HG03025 (cell line): ENCODE data around the gene STMN3.

ENCODE experiments used
- ATAC-seq: cut with Tn5 transposase; IDR thresholded peaks from one replicate; pipeline ENCODE4 v1.9.1; 2021; ENCODE audit warnings: mild to moderate bottlenecking, moderate library complexity; ENCODE audit not compliant: unreplicated experiment, low FRiP score

The STMN3 gene

DNA sequence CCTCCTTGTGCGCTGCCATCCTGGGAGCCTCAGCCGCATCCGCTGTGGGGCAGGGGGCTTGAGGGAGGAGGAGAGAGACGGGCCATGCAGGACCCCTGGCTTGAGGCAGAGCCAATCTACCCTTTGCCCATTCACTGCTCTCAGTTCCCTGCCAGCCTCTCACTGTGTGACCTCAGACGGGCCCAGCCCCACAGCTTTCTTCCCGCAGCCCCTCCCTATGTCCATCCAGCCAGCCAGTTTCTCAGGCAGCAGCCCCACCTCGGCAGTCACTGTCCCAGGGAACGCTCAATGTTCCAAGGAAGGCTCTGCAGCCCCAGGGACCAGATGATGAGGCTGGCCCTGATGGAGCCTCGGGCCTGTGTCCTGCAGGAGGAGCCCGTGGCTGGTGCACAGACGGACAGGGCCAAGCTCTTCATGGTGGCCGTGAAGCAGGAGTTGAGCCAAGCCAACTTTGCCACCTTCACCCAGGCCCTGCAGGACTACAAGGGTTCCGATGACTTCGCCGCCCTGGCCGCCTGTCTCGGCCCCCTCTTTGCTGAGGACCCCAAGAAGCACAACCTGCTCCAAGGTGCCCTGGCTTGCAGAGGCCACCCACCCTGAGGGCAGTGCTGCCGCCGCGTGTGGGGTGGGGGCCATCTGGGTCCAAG is 39.3 kb upstream of the STMN3 start:
- no peak for ATAC-seq

DNA sequence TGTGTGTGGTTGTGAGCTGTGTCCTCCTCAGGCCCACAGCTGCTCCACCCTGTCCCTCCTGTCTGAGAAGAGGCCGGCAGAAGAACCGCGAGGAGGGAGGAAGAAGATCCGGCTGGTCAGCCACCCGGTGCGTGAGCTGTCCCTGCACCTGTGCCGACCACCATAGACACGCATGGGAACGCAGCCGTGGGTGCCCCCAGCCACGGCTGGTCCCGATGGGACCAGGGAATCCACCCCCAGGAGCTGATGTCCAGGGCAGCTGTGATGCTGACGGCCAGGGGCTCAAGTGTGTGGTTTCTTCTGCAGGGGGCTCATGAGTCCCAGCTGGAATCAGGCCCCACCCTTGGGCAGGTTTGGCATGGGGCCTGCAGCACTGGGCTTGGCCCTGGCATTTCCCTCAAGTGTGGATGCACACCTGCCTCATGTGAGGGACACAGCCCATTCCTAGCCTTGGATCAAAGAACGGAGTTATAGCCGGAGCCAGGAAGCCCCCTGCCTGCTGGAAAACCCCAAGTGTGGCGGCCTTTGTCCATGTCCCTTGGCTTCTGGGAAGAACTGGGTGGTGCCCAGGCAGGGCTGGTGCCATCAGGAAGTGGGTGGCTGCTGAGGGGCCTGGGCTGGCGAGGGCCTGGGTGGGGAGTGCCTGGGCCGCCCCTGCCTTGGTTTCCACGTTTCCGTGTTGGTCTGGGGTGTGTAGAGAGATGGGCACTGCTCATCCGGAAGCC is 38.6 kb upstream of the STMN3 start:
- no peak for ATAC-seq

DNA sequence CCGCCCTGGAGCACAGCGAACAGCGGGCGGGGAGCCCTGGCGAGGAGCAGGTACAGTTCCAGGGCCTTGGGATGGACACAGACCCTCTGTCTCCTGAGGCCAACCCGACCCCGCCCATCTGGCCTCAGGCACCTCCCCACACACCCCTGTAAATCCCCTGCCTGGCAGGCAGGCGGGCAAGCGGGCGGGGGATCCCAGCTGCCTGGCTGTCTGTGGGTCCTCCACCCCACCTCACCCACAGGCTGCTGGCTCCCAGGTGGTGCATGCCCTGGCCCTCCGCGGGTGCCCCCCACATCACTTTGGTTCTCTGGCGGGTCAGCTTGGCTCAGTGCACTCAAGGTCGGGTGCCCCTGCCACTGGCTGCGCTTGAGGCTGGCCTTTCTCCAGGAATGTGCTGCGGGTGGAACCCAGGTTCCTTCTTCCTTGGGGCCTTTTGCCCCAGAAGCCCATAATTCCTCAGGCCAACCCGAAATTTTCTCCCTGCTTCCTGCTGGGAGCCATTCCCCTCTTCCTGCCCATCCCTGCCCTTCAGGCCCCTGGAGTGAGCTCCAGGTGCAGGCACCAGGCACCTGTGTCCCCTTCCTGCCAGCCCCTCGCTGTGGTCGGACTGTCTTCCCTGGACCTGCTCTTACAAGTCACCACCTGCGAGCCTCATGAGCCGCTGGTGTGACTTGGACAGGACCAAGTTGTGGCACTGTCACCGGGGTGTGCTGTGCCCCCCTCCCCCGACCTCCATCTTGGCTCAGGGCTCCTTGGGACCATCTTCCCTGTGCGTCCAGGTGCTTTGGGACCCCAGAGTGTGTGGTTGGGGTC is 37.9 kb upstream of the STMN3 start:
- ATAC-seq: no peak

DNA sequence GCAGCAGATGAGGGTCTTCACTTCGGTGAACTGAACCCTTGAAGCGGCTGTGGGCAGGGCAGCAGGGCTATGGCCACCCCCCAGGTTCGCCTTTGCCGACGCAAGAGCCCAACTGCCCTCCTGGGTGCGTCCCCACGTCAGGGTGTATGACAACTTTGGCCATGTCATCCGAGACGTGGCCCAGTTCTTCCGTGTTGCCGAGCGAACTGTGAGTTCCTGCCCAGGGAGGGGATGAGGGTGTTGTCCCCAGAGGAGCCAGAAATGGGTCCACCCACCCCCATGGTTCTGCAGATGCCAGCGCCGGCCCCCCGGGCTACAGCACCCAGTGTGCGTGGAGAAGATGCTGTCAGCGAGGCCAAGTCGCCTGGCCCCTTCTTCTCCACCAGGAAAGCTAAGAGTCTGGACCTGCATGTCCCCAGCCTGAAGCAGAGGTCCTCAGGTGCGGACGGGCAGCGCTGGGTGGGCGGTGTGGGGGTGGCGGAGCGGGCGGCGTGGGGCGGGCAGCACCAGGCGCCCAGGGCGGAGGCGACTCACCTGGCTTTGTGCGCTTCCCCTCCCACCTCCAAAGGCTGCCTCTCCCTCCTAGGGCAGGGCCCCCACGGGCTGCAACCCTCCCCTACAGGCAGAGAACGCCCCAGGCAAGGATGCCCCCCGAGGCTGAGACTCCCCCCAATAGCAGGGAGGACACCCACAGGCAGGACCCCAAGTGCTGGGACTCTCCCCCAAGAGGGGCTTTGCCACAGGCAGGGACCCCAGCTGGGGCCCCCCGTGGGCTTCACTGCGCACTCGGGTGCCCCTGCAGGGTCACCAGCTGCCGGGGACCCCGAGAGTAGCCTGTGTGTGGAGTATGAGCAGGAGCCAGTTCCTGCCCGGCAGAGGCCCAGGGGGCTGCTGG is 37.0 kb upstream of the STMN3 start:
- ATAC-seq: no peak

DNA sequence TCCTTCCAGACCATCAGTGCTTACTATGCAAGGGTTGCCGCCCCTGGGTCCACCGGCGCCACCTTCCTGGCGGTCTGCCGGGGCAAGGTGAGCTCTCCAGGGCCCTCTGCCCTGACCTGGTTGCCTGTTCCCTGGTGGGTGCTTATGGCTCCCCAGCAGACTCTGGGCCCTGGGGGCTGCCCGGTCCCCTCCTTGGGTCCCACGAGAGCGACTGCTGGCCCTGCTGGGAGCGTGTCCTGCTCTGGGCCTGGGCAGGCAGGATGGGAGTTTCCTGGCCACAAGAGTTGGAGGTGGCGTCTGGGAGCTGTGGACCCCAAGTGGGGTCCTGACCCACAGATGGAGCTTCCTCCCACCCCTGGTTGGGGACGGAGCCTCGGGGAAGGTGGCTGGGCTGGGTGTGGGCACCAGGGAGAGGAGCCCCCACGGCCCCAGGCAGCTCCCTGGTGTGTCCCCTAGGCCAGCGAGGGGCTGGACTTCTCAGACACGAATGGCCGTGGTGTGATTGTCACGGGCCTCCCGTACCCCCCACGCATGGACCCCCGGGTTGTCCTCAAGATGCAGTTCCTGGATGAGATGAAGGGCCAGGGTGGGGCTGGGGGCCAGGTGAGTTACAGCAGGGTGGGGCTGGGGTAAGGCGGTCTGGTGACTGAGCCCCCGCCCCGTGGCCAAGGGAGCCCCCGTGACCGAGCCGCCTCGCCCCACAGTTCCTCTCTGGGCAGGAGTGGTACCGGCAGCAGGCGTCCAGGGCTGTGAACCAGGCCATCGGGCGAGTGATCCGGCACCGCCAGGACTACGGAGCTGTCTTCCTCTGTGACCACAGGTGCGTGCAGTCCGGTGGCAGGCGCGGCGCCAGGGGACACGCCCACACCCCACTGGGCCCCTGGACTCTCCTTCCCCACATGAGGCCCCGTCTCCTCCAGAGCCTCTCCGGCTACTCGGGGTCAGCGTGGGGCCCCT is 36.1 kb upstream of the STMN3 start:
- no peak for ATAC-seq

DNA sequence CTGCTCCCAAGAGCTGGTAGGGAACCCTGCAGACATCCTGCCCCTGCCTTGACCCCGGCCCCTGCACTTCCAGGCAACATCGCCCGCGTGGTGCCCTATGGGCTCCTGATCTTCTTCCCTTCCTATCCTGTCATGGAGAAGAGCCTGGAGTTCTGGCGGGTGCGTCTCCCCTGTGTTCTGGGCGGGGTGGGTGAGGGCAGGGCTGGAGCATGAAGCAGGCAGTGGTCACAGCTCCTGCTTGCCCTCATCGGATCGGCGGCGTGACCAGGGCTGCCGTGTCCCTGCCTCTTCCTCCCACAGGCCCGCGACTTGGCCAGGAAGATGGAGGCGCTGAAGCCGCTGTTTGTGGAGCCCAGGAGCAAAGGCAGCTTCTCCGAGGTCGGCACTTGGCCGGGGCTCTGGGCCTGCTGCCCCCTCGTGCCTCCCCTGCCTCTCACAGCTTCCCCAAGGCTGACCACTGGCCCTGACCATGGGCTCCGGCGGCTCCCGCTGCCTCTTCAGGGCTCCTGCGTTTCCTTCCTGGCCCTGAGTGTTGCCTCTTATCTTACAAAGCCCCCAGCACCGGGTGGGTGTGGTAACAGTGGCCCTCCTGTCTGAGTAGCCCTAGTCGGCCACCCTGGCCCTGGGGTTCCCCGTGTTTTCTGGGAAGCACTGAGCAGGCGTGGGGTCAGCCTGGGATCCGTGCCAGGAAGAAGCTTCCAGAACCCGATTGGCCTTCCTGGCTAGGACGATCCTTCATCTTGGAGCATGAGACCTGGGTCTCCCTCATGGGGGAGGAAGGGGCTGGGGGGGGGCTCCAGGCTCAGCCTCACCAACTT is 35.2 kb upstream of the STMN3 start:
- ATAC-seq: no peak

DNA sequence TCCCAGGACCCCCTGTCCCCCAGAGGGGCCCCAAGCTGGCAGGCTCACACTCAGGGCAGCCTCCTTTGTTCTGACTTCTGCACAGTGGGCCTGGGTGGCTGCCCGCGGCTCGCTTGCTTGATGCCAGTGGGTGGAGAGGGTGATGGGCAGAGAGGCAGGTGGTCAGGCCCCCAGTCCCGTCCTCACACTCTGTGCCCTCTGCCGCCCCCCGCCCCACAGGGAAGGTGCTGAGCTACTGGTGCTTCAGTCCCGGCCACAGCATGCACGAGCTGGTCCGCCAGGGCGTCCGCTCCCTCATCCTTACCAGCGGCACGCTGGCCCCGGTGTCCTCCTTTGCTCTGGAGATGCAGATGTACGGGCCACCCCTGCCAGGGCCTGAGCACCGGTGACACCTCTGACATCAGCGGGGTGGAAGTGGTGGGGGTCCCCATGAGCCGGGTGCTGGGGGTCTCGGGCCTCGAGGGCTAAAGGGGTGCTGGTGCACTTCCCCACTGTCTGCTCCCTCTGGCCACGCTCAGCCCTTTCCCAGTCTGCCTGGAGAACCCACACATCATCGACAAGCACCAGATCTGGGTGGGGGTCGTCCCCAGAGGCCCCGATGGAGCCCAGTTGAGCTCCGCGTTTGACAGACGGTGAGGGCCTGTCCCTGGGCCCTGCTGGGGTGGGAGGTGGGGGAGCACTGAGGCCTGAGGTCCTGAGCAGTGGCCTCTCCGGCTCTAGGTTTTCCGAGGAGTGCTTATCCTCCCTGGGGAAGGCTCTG is 34.4 kb upstream of the STMN3 start:
- ATAC-seq: no peak

DNA sequence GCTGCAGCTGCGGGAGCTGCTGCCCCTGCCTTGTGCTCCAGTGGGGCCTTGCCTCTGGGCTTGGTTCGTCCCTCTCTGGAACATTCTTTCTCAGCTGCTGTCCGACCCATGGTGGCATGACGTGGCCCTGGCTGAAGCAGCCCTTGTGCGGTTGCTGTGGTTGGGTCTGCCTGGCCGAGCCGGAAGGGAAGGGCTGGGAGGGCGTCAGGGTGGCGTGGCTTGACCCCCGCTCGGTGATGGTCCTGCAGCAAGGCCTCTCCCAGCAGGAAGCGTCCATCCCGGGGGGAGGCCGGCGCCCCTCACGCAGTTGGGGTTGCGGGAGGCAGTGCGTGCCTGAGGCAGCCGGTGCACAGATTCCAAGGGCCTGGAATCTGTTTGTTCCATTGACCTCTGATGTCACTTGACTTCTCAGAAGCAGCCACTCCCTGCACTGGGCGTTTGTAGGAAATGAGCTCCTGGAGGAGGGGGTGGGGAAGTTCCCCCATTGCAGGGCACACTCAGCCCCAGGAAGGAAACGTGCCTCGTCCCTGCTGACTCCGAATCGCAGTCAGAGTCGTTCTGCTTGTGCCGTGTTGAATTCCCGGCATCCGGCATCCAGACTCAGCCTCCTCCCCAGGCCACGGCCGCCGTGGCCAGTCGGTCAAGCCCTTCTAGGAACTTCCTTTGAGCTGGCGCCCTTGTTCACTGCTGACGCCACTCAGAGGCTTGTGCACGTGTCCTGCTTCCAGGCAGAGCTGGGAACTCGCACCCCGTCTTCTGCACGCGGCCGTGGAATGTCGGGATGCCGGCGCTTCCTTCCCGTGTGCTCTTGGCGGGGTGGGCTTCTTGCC is 33.5 kb upstream of the STMN3 start:
- ATAC-seq: no peak

DNA sequence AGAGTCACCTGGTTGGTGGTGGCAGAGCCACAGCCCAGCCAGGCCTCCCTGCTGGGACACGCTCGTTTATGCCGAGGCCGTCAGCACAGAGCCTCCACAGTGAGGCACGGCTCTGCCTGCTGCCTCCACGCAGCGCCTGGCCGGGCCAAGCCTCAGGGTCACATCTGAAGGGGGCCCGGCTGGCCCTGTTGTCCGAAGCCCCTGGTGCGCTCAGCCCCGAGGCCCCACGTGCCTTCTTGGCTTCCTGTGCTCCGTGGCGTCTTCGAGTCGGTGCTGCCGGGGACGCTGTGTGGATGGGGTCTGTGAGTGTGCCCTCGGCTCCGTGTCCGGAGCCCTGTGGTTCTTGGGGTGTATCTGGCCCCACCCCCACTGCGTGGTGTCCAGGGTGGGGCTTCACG is 32.9 kb upstream of the STMN3 start:
- ATAC-seq: no peak

DNA sequence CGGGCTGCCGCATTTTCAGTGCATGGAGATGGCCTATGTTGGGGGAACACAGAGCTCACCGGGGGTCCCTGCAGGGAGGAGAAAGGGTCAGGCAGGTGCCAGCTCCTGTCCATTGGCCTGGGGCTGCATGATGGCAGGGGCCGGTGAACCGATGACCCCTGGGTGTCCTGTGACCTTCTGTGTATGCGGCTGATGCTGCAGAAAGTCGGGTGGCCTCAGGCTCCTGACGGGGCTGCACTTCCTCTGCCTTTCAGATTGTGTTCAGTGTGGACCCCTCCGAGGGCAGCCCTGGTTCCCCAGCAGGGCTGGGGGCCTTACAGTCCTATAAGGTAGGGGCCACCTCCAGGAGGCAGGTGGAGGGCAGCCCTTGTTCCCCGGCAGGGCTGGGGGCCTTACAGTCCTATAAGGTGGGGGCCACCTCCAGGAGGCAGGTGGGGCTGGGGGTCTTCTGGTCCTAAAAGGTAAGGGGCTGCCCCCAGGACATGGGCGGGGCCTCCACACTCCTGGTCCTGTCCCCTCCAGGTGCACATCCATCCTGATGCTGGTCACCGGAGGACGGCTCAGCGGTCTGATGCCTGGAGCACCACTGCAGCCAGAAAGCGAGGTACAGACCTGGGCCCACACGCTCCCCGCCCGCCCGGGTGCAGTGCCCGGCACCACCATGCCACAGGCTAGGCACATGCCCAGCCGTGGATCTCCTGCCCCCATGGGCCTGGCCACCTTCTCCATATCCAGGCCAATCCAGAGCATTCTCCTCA is 32.2 kb upstream of the STMN3 start:
- no peak for ATAC-seq

DNA sequence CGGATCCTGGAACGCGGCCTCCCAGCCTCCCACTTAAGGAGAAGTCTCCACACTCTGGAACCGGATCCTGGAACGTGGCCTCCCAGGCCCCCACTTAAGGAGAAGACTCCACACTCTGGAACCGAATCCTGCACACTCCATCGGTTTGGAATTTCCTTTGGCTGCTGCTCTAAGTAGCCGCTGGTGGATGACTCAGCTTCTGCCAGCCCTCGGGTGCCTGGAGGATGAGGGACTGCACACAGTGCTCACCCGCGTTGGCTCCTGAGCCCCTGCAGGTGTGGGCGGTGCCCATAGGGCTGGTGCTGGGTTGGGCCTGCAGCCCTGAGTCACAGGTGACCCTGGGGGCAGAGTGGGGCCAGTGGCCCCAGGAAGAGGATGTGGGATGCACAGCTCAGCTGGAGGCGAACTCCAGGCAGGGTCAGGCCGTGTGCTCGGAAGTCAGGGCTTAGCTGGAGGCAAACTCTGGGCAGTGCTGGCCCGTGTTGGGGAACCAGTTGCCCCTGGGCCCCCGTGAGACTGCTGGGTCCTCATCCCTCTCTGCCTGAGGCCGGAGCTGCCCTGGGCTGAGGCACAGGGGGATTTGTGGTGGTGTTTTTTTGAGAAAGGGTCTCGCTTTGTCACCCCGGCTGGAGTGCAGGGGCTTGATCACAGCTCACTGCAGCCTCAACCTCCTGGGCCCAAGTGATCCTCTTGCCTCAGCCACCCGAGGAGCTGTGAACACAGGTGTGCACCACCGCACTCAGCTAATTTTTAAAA is 29.3 kb upstream of the STMN3 start:
- ATAC-seq: no peak

DNA sequence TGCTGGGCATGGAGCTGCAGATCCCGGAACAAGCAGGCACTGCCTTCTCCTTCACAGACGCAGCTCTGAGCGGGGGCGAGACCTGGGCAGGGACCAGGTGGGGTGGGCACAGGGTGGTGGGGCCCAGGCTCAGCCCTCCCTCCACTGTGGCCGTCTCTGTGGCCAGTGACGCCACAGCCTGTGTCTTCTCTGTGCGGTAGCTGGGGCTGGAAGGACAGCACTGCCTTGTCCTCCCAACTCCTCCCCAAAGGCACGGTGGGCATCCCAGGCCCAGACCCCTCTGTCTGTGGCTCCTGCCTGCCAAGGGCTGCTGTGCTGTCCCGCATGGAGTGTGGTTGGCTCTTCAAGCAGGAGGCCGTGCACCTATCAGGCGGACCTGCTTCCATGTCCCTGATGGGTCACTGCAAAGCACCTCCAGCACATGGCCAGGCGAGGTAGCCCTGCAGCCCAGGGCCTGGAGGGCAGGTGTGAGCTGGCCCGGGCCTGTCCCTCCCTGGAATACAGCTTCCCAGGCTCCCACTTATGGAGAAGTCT is 28.5 kb upstream of the STMN3 start:
- ATAC-seq: no peak

DNA sequence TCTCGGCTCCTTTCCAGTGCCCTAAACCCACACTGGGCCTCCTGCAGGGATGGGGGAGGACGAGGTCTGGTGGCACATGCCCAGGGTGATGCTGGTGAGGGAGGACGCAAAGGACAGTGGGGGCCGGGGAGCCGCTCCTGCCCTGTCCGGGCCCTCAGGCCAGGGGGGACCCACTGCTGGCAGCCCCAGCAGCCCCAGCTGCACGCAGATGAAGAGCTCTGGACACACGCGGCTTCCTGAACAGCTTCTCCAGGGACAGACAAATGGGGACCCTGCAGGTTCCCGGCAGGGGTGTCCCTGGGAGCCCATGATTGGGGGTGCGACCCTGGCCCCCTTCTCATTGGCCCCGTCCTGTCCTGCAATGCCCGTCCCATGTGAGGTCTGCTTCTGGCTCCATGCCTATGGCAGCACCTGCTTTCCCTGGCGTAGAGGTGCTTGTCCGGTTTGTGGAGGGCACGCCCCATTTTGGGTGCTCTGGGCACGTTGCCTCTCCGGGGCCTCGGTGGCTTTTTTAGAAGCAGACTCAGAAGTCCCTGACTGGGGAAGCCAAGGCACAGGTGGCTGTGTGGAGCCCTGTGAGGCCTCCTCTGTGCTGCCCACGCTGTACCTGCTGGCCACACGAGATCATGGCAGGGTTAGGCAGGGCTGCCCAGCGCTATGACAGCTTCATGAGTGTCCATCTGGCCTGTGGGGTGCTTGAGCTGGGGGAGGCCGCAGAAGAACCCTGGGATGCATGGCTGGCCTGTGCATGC is 27.8 kb upstream of the STMN3 start:
- no peak for ATAC-seq

DNA sequence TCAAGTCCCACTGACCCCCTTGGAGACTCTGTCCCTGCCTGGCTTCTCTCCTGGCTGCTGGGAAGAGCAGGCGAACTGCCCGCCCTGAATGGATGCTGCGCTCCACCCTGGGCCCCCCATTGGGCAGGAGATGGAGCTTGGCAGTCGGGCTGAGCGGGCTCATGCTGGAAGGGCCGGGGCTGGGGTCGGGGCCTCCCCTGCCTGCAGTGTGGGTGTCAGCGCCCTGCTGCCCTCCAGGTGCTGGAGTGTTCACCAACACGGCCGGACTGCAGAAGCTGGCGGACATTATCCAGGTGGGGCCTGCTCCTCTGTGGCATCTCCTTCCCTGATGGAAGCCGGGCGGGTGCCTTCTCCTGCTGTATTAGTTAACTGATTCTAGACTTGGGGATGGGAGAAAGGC is 27.2 kb upstream of the STMN3 start:
- ATAC-seq: no peak
